HL-60 (cell line): ENCODE data around the gene CCSER1.

Experiments
- DNase-seq, 2 experiments: peaks; one replicate each; pipeline ENCODE4 v3.0.0-alpha.2; 2010 to 2020; ENCODE audit warnings: low read depth in 1 of 2, low spot score in 1 of 2
- H3K27ac ChIP-seq: fragments of 250-450 bp; sonication (Bioruptor Pico); replicated peaks from 2 replicates; pipeline ENCODE4 v1.5.1; 2020; ENCODE audit warnings: mild to moderate bottlenecking, moderate library complexity
- H3K27me3 ChIP-seq: fragments of 250-450 bp; sonication (Bioruptor Pico); 2 replicates; pipeline ENCODE4 v1.5.1; 2021; ENCODE audit warnings: mild to moderate bottlenecking, moderate library complexity; ENCODE audit not compliant: insufficient read depth, poor library complexity, severe bottlenecking
- H3K4me3 ChIP-seq: replicated peaks from 2 replicates; pipeline ENCODE4 v1.5.1; 2011; ENCODE audit warnings: mild to moderate bottlenecking, control low read depth, low read length; ENCODE audit not compliant: insufficient read depth
- GABPA ChIP-seq: IDR thresholded peaks from 2 replicates; pipeline ENCODE4 v1.6.1; 2012; ENCODE audit warnings: low read depth
- POLR2AphosphoS5 ChIP-seq: IDR thresholded peaks from 2 replicates; pipeline ENCODE4 v1.6.1; 2012; ENCODE audit warnings: low read depth
- SPI1 ChIP-seq: IDR thresholded peaks from 2 replicates; pipeline ENCODE4 v1.6.1; 2012; ENCODE audit warnings: low read depth, mild to moderate bottlenecking, borderline replicate concordance
- TF ChIP-seq, protein P1 (sequence below): IDR thresholded peaks from 2 replicates; pipeline ENCODE4 v1.6.1; 2012; ENCODE audit warnings: low read depth; ENCODE audit not compliant: insufficient replicate concordance
- TF ChIP-seq, protein P2 (sequence below): IDR thresholded peaks from one replicate; pipeline ENCODE4 v1.5.1; 2011; ENCODE audit warnings: low read length, control low read depth, inconsistent platforms; ENCODE audit not compliant: insufficient read depth

CCSER1 gene

DNA sequence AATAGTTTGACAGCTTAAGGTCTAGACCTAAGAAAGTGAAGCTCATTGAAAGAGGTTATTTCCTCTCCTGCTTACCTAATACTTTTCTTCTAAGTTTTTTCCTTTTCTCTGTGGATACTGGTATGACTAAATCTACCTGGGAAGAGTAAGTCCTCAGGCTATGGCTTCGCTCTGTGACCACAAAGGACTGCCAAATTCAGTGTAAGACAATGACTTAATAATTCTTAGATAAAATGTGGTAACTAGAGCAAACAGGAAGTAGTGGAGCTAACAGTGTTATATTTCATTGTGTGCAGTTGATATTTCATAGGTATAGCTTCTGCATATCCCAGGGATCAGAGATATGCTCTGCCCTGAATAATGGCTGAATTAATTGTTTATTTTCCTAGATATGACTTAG, 418.9 kb downstream of the CCSER1 start:
- Histone ChIP-seq H3K27me3 (no peaks in the 10 kb centered on the region), H3K27ac (no peak overlapping the region), H3K4me3 (no peak overlapping the region)
- TF ChIP-seq GABPA (no peak), POLR2AphosphoS5 (no peak), SPI1 (no peak)
- TF ChIP-seq, protein P1, sequence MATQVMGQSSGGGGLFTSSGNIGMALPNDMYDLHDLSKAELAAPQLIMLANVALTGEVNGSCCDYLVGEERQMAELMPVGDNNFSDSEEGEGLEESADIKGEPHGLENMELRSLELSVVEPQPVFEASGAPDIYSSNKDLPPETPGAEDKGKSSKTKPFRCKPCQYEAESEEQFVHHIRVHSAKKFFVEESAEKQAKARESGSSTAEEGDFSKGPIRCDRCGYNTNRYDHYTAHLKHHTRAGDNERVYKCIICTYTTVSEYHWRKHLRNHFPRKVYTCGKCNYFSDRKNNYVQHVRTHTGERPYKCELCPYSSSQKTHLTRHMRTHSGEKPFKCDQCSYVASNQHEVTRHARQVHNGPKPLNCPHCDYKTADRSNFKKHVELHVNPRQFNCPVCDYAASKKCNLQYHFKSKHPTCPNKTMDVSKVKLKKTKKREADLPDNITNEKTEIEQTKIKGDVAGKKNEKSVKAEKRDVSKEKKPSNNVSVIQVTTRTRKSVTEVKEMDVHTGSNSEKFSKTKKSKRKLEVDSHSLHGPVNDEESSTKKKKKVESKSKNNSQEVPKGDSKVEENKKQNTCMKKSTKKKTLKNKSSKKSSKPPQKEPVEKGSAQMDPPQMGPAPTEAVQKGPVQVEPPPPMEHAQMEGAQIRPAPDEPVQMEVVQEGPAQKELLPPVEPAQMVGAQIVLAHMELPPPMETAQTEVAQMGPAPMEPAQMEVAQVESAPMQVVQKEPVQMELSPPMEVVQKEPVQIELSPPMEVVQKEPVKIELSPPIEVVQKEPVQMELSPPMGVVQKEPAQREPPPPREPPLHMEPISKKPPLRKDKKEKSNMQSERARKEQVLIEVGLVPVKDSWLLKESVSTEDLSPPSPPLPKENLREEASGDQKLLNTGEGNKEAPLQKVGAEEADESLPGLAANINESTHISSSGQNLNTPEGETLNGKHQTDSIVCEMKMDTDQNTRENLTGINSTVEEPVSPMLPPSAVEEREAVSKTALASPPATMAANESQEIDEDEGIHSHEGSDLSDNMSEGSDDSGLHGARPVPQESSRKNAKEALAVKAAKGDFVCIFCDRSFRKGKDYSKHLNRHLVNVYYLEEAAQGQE: no peak
- TF ChIP-seq, protein P2, sequence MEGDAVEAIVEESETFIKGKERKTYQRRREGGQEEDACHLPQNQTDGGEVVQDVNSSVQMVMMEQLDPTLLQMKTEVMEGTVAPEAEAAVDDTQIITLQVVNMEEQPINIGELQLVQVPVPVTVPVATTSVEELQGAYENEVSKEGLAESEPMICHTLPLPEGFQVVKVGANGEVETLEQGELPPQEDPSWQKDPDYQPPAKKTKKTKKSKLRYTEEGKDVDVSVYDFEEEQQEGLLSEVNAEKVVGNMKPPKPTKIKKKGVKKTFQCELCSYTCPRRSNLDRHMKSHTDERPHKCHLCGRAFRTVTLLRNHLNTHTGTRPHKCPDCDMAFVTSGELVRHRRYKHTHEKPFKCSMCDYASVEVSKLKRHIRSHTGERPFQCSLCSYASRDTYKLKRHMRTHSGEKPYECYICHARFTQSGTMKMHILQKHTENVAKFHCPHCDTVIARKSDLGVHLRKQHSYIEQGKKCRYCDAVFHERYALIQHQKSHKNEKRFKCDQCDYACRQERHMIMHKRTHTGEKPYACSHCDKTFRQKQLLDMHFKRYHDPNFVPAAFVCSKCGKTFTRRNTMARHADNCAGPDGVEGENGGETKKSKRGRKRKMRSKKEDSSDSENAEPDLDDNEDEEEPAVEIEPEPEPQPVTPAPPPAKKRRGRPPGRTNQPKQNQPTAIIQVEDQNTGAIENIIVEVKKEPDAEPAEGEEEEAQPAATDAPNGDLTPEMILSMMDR: no peak
- DNase-seq: no peak

DNA sequence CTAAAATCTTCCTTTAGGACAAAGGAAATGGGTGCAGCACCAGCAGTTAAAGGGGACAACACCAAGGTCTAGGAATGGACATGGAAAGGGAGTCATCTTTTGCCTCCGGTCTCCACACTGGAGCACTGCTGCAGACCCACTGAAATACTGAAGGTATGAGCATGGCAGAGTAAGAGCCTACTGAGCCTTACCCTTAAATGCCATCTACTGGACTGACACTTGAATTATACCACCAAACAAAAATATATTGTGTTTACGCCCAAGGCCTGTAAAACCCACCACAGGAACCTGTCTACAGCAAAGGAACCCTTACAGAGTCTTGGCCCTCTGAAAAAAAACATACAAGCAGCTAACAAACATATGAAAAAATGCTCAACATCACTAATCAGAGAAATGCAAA, 443.4 kb downstream of the CCSER1 start:
- DNase-seq: no peak
- Histone ChIP-seq H3K27me3 (no peaks in the 10 kb centered on the region), H3K4me3 (no peak overlapping the region), H3K27ac (no peak overlapping the region)
- TF ChIP-seq GABPA (no peak), POLR2AphosphoS5 (no peak), SPI1 (no peak)
- TF ChIP-seq, protein P2: no peak
- TF ChIP-seq, protein P1: no peak

DNA sequence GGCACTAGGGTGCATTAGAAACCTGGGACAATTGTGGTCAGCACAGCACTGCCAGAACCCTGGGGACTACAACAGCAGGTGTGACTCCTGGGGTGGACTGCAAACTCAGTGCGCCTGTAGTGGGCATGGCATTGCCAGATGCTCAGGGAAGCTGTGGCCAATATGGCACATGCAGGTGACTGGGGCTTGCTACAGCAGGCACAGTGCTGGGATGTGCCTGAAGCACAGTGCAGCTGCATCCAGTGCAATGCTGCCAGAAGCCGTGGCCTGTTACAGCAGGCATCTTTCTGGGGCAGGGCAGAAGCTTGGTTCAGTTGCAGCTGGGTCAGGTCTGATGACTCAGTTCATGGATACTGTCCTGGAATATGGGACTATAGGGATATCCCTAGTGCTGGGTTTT, 445.8 kb downstream of the CCSER1 start:
- DNase-seq: no peak
- Histone ChIP-seq H3K27me3 (no peaks in the 10 kb centered on the region), H3K4me3 (no peak overlapping the region), H3K27ac (no peak overlapping the region)
- TF ChIP-seq GABPA (no peak), POLR2AphosphoS5 (no peak), SPI1 (no peak)
- TF ChIP-seq, protein P2: no peak
- TF ChIP-seq, protein P1: no peak
